Skeletal muscle cell (primary cell): ENCODE data around the gene SAMD4A.

Source experiments
- DNase-seq: peaks from one replicate; pipeline ENCODE4 v3.0.0-alpha.2; 2010; ENCODE audit warnings: low read depth
- H3K4me3 ChIP-seq: 2 replicates; pipeline ENCODE4 v1.5.1; 2011; ENCODE audit warnings: low read depth, mild to moderate bottlenecking, control low read depth, low read length, moderate library complexity

The SAMD4A gene

DNA sequence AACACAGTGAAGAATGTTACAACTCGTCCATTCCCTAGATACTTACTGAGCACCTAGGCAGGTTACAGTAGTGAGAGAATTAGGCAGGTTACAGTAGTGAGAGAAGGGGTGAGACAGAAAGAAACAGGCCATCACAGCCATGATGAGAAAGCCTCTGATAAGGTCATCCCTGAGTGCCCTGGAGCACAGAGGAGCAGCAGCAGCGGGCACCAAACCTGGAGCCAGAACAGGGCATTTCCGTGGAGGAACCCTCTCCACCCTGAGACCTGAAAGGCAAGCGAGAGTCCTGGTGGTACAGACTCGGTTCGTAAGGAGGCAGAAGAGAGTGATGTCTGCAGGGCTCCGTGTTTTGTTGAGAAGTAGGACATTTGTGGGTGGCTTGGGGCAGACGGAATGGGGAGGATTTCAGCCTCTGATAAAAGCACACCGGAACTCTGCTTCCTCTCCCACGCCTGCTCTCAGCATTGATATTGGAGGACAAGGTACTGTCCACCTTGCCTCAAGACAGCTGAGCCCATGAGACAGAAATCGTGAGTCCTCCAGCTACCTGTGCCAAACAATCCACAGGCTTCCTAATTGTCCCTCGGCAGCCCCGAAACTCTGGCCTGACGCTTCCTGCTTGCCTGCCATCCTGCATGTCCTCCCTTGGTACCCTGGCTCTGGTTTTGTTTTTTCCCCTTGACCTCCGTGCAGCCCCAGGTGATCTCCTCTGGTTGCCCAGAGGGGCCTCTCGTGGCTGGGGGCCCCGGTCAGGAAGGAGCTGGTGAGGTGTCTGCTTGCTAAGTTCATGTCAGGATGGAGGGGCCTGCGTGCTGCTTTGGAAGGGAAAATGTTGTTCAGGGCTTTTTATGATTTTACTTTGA, 199.6 kb downstream of the SAMD4A start:
- H3K4me3 ChIP-seq, result no peak overlapping the region
- DNase-seq, result no peak

DNA sequence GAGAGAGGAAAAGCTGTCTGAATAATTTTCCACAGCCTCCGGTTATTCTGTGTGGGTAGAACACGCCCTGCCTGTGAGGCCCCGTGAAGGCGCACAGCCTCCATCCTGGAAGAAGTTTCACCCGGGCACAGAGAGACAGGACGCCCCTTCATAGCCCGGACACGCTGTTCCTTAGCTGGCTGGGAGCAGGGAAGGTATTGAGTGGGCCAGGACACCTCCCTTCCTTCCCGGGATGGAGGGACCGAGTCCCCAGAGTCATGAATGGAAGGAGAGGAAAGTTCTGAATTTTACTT, 200.2 kb downstream of the SAMD4A start:
- H3K4me3 ChIP-seq, result no peak overlapping the region
- no peak for DNase-seq

DNA sequence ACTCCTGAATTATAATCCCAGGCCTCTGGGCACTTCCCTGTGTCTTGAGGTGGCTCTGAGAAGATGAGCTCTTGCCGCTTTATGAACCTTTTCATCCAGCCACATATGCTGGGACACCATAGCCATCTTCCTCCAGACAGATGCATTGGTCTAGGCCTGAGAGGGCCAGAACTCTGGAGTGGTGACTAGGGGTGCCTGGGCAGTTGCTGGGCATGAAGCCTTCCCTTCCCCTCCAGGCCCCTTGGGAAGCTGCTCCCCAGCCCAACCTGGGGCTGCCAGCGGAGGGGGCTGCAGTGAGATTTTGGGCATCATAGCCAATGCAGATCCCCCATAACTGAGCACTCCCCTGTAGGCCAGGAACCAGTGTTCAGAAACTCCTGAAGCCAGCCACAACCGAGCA, 200.5 kb downstream of the SAMD4A start:
- H3K4me3 ChIP-seq, result no peak overlapping the region
- no peak for DNase-seq

DNA sequence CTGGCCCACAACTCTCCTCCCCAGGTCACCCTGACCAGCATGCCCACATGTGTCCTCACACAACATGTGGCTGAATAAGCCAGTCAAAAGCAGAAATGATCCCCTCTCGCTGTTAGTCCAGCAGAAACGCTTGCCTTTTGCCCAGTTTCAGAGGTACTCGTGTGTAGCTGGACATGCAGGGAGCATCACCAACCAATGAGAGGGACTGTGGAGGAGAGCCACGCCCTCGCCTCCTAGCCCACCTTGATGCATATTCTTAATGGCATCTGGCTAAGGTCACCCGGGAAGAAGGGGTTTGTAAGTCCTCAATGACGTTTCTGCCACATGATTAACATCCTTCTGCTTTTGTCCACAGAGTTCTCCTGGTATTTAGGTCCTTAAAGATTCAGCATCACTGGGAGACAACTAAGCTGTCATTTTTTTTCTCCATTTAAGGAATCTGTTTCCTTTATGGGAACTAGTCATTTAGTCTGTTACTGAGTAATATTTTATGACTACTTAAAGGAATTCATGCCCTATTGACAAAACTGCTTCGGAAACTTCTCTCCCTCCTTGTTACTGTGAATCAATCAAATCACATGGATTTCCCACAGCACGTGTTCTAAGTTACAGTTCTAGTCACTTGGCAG, 201.7 kb downstream of the SAMD4A start:
- DNase-seq, result no peak
- H3K4me3 ChIP-seq, result no peak overlapping the region

DNA sequence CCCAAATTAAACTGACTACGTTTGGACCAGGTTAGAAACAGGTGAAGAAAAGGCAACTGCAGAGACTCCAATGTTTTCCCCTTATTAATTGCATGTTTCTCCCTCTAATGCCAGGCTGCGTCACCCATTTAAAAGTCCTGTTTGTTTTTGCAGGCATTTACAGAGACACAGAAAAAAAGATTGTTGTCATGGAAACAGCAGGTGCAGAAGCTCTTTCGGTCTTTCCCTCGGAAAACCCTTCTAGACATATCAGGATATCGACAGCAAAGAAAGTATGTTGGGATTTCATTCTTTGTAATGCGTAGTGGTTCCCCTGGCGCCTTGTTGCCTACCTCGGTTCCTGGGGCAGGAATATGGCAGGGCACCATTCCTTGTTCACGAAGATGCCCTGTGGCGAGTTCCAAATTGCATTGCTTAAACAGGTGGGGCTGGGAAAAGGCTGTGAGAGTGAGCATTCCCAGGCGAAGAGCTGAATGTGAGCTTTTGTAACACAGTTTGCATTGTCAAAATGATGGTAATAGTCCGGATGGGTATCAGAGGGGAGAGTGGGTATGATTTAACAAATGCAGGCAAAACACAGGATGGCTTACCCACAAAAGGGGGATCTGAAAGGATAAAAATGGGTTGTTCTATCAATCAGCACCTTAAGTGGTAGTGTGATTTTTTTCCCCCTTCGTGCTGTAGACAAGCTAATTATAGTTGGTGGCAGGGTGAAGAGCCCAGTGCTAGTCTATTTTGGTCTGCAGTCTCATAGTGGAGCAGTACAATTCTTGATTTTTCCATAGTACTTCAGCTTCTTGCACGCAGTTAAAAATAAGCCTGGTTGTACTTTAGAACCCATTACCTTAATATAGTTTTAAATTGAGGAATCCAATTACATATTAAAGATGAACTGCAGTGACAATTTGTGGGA, 203.3 kb downstream of the SAMD4A start:
- no peak overlapping the region for H3K4me3 ChIP-seq
- no peak for DNase-seq

DNA sequence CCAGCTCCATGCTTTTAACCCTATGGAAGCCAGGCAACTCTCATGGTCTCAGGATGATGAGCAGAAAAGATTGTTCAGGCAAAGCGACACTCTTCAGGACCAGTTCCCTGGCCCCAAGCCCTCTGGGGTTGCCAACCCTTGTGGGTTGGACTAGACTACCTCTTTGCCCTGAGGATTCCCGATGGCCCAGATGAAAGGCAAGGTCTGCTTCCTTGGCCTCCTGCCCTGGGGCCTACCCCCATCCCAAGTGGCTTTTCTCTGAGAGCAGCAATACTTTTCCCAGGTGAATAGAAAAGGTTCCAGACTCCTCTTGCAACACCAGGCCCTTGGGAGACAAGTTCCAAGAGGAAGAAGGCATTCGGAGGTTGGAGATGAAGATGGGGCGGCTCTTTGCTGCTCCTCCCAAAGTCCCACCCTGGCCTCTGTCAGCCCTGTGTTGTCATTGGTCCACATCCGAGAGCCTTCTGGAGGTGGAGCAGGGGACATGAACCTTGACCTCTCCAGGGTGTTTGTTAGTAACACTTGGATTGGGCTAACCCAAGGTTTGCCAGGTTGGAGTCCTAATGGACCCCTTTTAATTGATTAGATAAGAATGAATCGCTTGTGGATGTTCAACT, 204.6 kb downstream of the SAMD4A start:
- H3K4me3 ChIP-seq, result no peak overlapping the region
- DNase-seq, result no peak

DNA sequence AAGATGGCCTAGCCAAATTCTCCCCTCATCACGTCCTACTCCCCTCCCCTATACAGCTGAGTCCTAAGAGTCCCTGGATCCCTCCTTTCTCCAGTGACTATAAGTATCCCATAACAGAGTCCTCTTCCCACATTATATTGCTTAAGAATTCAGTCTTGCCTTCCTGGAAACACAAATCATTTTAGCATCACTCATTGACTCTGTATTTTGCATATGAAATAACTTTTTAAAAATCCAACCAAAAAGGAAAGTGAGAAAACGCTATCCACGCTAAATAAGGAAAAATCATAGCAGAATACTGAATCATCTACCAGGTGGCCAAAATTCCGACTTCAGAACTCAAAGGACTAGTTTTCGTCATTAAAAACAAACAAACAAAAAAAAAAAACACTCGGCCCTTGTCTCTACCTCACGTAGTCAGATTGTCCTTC, 205.5 kb downstream of the SAMD4A start:
- DNase-seq, result no peak
- H3K4me3 ChIP-seq, result no peak overlapping the region

DNA sequence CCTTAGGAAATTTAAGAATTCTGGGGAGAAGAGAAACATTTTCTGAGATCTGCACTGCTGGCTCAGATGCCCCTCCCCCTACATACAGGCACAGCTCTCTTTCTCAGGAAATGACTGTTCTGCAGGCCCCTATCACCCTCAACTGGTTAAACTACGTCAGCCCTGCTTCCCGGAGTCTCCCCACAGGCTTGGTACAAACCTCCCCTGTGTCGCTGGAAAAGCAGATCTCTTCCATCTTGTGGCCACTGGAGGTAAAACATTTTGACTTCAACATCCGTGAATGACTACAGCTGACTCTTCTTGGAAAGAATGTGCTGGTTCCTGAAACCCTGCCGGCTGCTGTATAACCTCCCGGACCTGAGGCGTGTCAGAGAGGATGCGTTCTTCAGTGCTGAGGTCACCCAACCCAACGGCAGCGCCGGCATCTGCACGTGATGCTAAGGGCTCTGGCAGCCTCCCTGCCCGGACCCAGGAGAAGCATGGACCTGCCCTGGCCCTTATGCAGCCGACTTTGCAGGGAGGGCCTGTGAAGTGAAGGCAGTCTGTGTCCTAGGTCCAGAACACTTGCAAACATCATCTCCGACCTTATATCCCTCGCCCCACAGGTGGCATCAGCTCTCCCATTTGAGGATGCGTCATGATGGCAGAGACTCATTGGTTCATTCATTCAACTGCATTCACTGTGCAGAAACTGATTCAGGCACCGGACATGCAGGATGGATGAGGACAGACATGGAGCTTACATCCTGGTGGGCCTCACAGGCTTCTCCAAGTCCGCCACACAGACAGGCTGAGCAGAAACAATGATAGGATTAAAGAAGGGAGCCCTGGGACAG, 206.5 kb downstream of the SAMD4A start:
- peak; percentile 98 for DNase-seq
- H3K4me3 ChIP-seq, result no peak overlapping the region

DNA sequence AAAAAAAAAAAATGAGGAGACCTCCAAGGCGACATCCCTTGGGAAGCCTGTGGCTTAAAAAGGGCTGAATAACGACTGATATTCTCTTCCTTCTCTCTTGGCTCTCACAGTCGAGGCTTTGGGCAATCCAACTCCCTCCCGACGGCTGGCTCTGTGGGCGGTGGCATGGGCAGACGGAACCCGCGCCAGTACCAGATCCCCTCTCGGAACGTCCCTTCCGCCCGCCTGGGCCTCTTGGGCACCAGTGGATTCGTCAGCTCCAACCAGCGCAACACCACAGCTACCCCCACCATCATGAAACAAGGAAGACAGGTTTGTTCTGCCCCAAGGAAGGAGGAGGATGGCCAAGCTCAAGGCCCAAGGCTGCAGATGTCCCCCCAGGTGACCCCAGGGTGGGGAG, 207.9 kb downstream of the SAMD4A start:
- DNase-seq, result no peak
- no peak overlapping the region for H3K4me3 ChIP-seq

DNA sequence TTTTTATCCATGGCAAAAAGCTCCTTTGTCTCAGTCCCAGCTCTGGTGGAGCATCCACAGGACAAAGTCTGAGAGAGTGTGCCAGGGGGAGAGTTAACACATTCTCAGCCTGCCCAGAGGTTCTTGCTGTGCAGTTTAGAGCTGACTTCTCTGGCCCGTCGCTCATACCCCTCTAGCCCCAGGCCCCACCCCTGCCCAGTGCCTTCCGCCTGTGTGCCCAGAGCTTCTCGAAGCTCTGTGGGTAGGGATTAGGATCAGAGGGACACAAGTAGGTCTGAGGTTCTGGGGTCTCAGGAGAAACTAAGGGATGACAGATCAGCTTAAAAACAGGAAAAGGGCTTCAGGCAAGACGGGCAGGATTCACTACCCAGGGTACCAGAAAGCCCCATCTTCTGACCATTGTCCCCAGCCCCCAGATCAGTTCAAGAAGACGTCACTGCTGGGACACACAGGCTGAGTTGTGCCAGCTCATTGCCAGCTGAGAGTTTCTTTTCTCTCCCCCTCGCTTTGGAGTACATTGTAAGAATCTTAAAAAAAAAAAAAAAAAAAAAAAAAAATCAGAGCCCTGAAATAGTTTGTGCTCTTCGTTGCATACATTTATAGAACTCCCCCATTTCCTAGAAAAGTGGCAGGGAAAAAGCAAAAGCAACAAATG, 208.7 kb downstream of the SAMD4A start:
- DNase-seq, result no peak
- no peak overlapping the region for H3K4me3 ChIP-seq

DNA sequence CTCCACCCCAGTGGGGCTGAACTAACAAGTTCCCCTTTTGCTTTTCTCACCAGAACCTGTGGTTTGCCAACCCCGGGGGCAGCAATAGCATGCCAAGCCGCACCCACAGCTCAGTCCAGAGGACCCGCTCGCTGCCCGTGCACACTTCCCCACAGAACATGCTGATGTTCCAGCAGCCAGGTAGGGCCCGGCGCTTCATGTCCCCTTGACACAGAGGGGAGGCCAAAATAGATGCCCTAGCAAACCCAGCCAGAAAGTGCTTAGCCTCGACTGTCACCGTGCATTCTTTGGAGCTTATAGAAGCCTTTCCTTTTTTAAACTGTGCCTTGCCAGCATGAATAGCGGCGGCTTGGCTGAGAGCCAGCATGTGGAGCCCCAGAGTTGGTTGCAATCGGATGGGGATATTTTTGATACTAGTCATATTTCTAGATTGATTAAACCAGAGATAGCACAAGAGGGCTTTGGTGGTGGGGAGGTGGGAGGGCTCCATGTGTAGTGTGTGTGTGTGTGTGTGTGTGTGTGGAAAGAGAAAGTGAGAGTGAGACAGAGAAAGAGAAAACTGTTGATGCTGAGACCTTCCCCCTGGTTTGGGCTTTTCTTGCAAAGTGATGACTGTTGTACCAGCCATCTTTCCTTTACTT, 209.6 kb downstream of the SAMD4A start:
- H3K4me3 ChIP-seq, result no peak overlapping the region
- peak; percentile 10 for DNase-seq

DNA sequence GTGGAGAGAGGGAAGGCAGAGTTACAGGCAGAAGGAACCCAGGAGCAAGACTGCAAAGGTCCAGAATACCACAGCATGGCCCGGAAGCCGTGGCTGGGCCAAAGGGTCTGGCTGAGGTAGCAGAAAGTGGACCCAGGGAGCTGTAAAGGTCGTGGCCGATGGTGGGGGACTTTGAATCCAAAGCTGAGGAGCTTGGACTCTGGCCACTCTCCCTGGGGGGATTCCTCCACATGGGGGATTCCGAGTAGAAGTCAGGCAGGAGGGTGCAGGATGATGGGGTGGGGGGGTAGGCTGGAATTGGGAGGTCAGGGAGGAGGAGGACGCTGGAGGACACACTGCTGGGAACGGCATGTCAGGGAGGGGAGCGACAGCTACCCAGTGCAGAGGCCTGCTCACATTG, 210.5 kb downstream of the SAMD4A start:
- H3K4me3 ChIP-seq, result no peak overlapping the region
- no peak for DNase-seq

DNA sequence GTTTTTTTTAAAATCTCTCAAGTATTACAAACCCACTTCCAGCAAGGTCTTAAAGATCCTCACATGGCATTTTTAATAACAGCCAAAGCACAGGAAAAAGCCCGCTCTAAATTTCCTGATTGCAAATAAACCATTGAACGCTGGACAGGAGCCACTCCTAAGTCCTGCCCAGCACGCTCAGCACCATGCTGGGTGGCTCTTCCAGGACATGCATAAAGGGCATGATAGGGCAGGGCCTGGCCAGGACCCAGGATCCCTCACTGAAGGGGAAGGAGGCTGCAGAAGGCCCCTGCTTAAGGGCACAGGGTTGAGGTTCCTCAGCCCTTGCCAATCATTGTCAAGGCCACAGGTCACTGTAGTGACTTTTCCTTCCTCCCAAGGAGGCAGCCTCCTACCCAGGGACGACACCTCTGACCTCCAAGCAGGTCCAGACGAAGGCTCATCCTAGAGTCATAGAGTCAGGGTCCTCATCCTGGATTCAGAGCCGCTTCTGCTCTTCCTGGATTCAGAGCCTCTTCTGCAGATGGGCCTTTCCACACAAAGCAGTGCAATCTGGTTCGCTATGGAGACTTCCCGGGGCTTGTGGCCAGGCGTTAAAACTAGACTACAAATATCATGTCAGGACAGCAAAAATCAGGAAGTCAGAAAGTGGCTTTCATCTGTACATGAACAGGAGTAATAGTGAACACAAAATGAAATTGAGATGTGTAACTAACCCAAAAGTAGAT, 211.9 kb downstream of the SAMD4A start:
- DNase-seq, result no peak
- H3K4me3 ChIP-seq, result no peak overlapping the region

DNA sequence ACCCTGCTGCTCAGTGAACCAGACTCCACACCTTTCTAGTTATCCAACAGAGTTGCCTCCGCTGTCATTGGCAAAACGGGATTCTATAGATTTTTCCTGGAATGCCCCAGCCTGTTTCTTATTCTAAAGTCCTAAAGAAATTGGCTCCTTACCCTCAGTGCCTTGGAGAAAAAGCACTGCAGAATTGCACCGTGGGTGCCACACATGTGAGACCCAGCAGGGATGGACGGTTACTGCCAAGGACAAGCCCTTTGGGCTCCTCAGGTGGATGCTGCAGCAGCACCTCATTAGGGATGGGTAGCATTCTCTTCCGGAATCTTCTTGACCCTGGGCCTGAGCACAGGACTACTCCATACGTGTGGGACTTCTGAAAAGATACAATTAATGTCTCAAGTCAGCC, 214.2 kb downstream of the SAMD4A start:
- DNase-seq, result no peak
- no peak overlapping the region for H3K4me3 ChIP-seq

DNA sequence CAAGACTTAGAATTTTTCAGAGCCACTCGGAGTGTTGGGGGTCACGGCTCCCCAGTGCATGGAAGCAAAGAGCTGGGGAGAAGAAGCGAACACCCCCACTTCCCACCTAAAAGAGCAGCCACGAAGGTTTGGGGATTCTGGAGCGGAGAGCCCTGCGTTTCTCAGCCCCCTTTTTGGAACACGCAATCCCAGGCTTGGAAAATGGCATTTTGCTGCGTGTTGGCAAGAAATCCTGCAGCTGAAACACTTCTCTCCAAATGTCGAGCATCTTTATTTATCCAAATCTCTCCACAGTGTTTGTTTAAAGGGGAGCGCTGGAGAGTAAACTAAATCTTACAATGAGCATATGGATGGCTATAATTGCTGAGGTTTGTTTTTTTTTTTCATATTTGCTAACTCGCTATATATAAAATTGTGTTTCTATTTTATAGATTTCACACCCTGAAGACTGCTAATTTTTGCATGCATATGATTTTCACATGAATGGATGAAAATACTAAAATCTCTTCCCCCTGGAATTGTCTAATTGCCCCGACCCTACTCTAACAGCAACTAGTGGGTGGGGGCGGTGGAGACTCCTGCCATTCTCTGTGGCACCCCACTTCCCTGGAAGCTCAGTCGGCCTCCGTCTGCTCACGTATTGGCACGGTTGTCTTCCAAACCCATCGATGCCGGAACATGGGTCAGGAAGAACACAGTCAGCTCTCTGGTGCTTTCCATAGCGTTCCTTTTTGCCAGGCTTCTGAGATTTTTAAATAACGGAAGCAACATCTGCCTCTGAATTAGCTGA, 215.2 kb downstream of the SAMD4A start:
- no peak for DNase-seq
- H3K4me3 ChIP-seq, result no peak overlapping the region

DNA sequence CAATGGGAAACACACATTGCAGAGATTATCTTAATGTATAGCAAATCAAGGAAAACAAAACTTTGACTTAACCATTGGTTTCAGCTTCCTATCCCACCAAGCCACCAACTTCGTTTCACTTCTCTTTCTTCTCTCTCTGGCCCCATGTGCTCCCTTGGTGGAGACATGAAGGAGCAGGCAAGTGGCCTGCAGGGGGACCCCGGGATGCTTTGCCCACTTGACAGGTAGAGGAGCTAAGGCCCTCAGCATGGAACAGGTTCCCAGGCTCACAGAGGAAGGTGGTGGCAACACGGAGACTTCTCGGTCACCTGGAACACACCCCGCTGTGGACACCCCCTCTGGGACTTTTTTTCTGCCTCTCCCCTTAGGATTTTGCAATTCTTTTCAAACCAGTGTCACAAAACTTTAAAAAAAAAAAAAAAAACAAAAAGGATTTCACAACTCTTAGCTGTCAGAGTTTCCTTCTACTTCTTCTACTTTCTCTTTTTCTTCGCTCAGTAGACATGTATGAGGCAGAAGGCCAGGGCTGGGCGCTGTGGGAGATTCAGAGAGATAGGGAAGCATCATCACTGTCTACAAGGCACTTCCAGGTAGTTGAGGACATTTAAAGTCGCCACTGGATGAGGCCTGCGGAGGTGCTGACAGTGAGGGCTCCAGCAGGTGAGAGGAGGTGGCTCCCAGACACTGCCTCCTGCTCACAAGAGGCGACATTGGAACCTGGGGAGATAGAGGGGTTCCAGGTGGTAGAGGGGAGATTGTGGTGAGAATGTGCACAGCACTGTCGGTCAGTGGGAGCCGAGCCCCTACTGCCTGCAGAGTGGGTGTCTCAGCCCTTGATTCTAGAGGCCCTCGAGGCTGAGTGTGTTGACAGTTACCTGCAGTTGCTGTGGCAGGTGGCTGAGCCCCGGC, 216.1 kb downstream of the SAMD4A start:
- no peak for DNase-seq
- H3K4me3 ChIP-seq, result no peak overlapping the region
